Stimulated activated CD4-positive, alpha-beta T cell treated with anti-CD3 and anti-CD28 coated beads, TNF-alpha, amount 100 ng/mL, for 4 hours (primary cell): ENCODE results near the gene PRAME.
"Not testable (repeated sequence)": the region's sequence is repeated elsewhere in the genome, so short reads cannot be mapped to it uniquely, and the experiment has no call there.

ENCODE experiments used
- DNase-seq, 3 experiments: peaks; one replicate each; pipeline ENCODE4 v3.0.0-alpha.2; 2020; ENCODE audit warnings: low read depth in 3 of 3

PRAME gene

GRCh38 chr22:22521631-22522030 is 37.4 kb downstream of the PRAME start:
- no peak for DNase-seq

DNA sequence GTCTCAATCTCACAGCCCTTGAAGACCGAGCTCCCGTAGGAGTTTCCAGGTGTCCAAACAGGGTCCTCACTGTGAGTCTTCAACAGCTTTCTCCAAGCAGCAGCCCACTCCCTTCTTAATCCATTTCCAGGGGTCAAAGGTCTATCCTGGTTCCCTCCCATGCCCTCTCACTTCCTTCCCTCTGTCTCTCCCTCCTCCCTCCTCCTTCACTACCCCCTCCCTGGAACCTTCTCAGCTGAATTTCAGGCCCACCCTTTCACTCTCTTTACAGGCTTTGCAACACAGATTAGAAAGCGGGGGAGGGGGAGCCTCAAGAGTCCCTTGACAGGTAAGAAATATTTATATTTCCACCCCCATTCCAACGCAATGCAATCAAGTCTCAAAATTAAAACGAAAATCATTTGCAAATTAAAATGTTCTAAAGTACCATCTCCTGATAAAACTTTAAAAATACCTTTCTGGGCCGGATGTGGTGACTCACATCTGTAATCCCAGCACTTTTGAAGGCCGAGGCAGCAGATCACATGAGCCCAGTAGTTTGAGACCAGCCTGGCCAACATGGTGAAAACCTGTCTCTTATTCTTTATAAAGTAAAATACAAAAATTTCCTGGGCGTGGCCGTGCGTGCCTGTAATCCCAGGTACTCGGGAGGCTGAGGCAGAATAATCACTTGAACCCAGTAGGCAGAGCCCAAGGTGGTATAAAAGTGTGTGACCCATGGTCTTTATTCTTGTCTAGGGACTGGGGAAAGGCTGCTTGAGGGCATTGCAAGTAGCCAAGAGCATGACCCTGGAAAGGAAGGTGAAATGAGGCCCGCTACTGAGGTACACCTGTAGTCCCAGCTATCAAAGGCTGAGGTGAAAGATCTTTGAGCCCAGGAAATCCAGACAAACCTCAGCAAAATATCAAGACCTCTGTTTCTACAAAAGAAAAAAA is 38.1 kb downstream of the PRAME start:
- DNase-seq, result no peak

- no peak for DNase-seq
These were observed 38.9 kb downstream of the PRAME start, which contains the start of gene ZNF280A for GRCh38 chr22:22520020-22520656. ZNF280A (minus strand) TSS chr22:22520270; CDS start chr22:22515630, 4,640 bp downstream.

- no peak for DNase-seq
These were observed 39.5 kb downstream of the PRAME start for GRCh38 chr22:22519591-22519990.

DNA sequence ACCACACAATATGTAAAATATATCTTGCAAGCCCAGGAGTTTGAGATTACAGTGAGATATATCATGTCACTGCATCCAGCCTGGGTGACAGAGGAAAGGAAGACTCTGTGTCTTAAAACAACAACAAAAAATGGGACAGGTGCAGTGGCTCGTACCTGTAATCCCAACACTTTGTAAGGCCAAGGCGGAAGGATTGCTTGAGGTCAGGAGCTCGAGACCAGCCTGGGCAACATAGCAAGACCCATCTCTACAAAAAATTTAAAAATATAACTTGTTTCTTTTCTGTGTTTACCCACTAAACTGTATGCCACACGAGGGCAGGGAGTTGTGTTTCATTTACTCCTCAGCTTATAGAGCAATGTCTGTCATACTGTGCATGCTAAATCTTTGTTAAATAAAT is 42.1 kb downstream of the PRAME start:
- no peak for DNase-seq

- DNase-seq, result no peak
These were observed 43.2 kb downstream of the PRAME start for GRCh38 chr22:22515890-22516289.

DNA sequence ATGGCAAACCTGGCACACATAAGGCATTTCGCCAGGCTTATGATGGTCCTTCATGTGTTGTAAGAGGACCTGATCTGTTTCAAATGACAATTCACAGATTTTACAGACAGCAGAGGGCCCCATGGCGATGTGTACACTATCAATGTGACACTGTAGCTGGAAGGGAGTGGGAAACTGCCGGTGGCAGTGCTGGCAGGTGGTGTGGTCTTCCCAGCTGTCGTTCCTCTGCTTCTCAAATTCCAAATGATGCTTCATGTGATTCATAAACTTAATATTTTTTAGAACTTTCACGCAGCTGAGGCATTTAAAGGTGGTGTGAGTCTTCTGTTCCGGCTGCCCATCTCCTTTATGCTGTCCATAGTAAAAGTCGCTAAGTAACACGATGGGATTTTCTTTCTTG is 44.6 kb downstream of the PRAME start:
- not testable (repeated sequence) for DNase-seq

- no peak for DNase-seq
These were observed 45.4 kb downstream of the PRAME start for GRCh38 chr22:22513619-22514018.

GRCh38 chr22:22512951-22513350 is 46.1 kb downstream of the PRAME start:
- no peak for DNase-seq

GRCh38 chr22:22510833-22511232 is 48.2 kb downstream of the PRAME start:
- DNase-seq, result not testable (repeated sequence)

DNA sequence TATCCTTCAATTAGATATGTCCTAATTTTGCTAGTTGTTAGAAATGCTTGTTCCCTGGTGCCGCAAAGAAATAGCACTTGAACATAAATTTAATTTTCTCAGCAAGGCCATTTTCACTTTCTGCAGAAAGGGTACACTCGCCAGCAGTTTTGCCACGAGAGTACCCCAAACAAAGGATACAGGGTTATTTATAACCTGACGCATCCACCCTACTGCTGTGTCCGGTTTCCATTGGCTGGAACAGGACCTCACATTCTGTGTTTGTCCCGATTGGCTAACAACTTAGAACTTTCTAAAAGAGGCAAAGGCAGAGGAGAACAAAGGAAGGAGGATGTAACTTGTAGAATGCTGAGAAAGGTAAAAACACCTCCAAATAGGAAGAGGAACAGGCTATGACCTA is 49.2 kb downstream of the PRAME start:
- not testable (repeated sequence) for DNase-seq

GRCh38 chr22:22508274-22509176 is 50.5 kb downstream of the PRAME start, which contains the start of gene ZNF280B:
ZNF280B (minus strand) TSS chr22:22508742; CDS start chr22:22489398, 19,344 bp downstream.
- peak; percentile 52 to 73 (median 68) for DNase-seq

- no peak for DNase-seq
These were observed 51.3 kb downstream of the PRAME start for GRCh38 chr22:22507743-22508273.

- DNase-seq, result no peak
These were observed 52.3 kb downstream of the PRAME start for GRCh38 chr22:22506736-22507135.

DNA sequence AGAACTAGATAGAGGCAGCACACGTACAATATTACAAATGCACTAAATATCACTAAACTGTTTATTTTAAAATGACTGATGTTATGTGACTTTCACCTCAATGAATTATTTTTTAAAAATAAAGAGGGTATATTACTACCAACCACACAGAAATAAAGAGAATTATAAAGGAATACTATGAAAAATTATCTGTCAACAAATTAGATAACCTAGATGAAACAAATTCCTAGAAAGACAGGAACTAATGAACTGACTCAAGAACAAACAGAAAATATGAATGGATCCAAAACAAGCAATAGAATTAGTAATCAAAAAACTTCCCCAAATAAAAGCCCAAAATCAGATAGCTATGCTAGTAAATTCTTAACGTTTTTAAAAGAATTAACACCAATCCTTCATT is 60.8 kb downstream of the PRAME start:
- no peak for DNase-seq
